Stimulated activated naive CD4-positive, alpha-beta T cell (primary cell): Measurements from ENCODE around the gene CEP112.

Experiments used
- DNase-seq, 6 experiments: peaks; one replicate each; lab custom pipeline; 2025; lab: John Stamatoyannopoulos, UW

Gene CEP112

GRCh38 chr17:65988451-65988850 lies 203.5 kb downstream of the CEP112 start:
- no peak for DNase-seq

GRCh38 chr17:65987988-65988387 lies 203.9 kb downstream of the CEP112 start:
- DNase-seq, result no peak

GRCh38 chr17:65985571-65985970 lies 206.4 kb downstream of the CEP112 start:
- no peak for DNase-seq

- DNase-seq, result no peak
Measured at GRCh38 chr17:65984299-65984698, 207.6 kb downstream of the CEP112 start.

GRCh38 chr17:65978871-65979270 lies 213.1 kb downstream of the CEP112 start:
- DNase-seq, result no peak

- DNase-seq, result no peak
Measured at GRCh38 chr17:65977041-65977440, 214.9 kb downstream of the CEP112 start.

- DNase-seq, result no peak
Measured at GRCh38 chr17:65975878-65976277, 216.1 kb downstream of the CEP112 start.

- no peak for DNase-seq
Measured at GRCh38 chr17:65973237-65973636, 218.7 kb downstream of the CEP112 start.

GRCh38 chr17:65967372-65967771 lies 224.6 kb downstream of the CEP112 start:
- no peak for DNase-seq

GRCh38 chr17:65966072-65966695 lies 225.7 kb downstream of the CEP112 start:
- DNase-seq, result no peak

- DNase-seq, result no peak
Measured at GRCh38 chr17:65963179-65963578, 228.8 kb downstream of the CEP112 start.

GRCh38 chr17:65959630-65960029 lies 232.3 kb downstream of the CEP112 start:
- DNase-seq, result no peak

- no peak for DNase-seq
Measured at GRCh38 chr17:65956814-65957213, 235.1 kb downstream of the CEP112 start.

GRCh38 chr17:65954148-65954449 lies 237.8 kb downstream of the CEP112 start:
- DNase-seq, result no peak

GRCh38 chr17:65953316-65954147 lies 238.4 kb downstream of the CEP112 start:
- no peak for DNase-seq

- DNase-seq, result no peak
Measured at GRCh38 chr17:65952586-65952985, 239.3 kb downstream of the CEP112 start.

- no peak for DNase-seq
Measured at GRCh38 chr17:65952015-65952414, 239.9 kb downstream of the CEP112 start.

- no peak for DNase-seq
Measured at GRCh38 chr17:65947831-65948230, 244.1 kb downstream of the CEP112 start.

- DNase-seq, result no peak
Measured at GRCh38 chr17:65942592-65942991, 249.3 kb downstream of the CEP112 start.

GRCh38 chr17:65941356-65941899 lies 250.5 kb downstream of the CEP112 start:
- DNase-seq, result no peak

- DNase-seq, result no peak
Measured at GRCh38 chr17:65936013-65936412, 255.9 kb downstream of the CEP112 start.

- no peak for DNase-seq
Measured at GRCh38 chr17:65933290-65933689, 258.6 kb downstream of the CEP112 start.
